NT2/D1 (cell line): ENCODE data around the gene BBX.

ENCODE experiments used
- DNase-seq: peaks from one replicate; pipeline ENCODE4 v3.0.0-alpha.2; 2011; ENCODE audit warnings: low read depth, low spot score
- H3K27me3 ChIP-seq: 2 replicates; pipeline ENCODE4 v1.6.0; 2011; ENCODE audit warnings: mild to moderate bottlenecking; ENCODE audit not compliant: insufficient read length, insufficient read depth
- H3K36me3 ChIP-seq: 2 replicates; pipeline ENCODE4 v1.6.1; 2011; ENCODE audit warnings: mild to moderate bottlenecking, low read length, mixed read lengths; ENCODE audit not compliant: insufficient read depth, insufficient read length
- H3K4me1 ChIP-seq: 2 replicates; pipeline ENCODE4 v1.5.1; 2011; ENCODE audit not compliant: insufficient read depth, insufficient read length
- H3K4me3 ChIP-seq: 2 replicates; pipeline ENCODE4 v1.5.1; 2011; ENCODE audit warnings: low read depth; ENCODE audit not compliant: insufficient read length
- H3K9ac ChIP-seq: 2 replicates; pipeline ENCODE4 v1.6.0; 2011; ENCODE audit warnings: low read depth; ENCODE audit not compliant: insufficient read length
- H3K9me3 ChIP-seq: 2 replicates; pipeline ENCODE4 v1.5.1; 2011; ENCODE audit warnings: mild to moderate bottlenecking, low read length; ENCODE audit not compliant: insufficient read depth
- SUZ12 ChIP-seq: IDR thresholded peaks from 2 replicates; pipeline ENCODE4 v1.6.1; 2011; ENCODE audit not compliant: insufficient read length, insufficient read depth; ENCODE audit errors: extremely low read depth
- YY1 ChIP-seq: IDR thresholded peaks from 2 replicates; pipeline ENCODE4 v1.6.1; 2011; ENCODE audit not compliant: insufficient read length, insufficient read depth
- ZNF274 ChIP-seq: IDR thresholded peaks from 2 replicates; pipeline ENCODE4 v1.6.1; 2011; ENCODE audit warnings: mild to moderate bottlenecking, low read depth, low read length

Gene BBX

GRCh38 chr3:107599772-107600145 is 77.0 kb downstream of the BBX start:
- Histone ChIP-seq H3K9me3 (peaks cover 4% of the 10 kb centered on the region; the same call in 1 of the 2 replicates), H3K27me3 (no peaks in the 10 kb centered on the region), H3K9ac (no peak overlapping the region), H3K36me3 (no peaks in the 10 kb centered on the region), H3K4me3 (no peak overlapping the region), H3K4me1 (no peaks in the 10 kb centered on the region)
- DNase-seq, result no peak
- no peak for TF ChIP-seq YY1
- no peak for TF ChIP-seq ZNF274
- no peak for TF ChIP-seq SUZ12

GRCh38 chr3:107600780-107601179 is 78.0 kb downstream of the BBX start:
- TF ChIP-seq ZNF274, result no peak
- TF ChIP-seq SUZ12, result no peak
- no peak for TF ChIP-seq YY1
- Histone ChIP-seq H3K27me3 (no peaks in the 10 kb centered on the region), H3K4me1 (no peaks in the 10 kb centered on the region), H3K9ac (no peak overlapping the region), H3K9me3 (peaks cover 4% of the 10 kb centered on the region; the same call in 1 of the 2 replicates), H3K4me3 (no peak overlapping the region), H3K36me3 (no peaks in the 10 kb centered on the region)
- no peak for DNase-seq

GRCh38 chr3:107604057-107604822 is 81.5 kb downstream of the BBX start:
- Histone ChIP-seq H3K9ac (no peak overlapping the region), H3K4me3 (no peak overlapping the region), H3K27me3 (no peaks in the 10 kb centered on the region), H3K4me1 (no peaks in the 10 kb centered on the region), H3K9me3 (peaks cover 4% of the 10 kb centered on the region; the same call in 1 of the 2 replicates), H3K36me3 (no peaks in the 10 kb centered on the region)
- no peak for DNase-seq
- no peak for TF ChIP-seq YY1
- no peak for TF ChIP-seq ZNF274
- no peak for TF ChIP-seq SUZ12

GRCh38 chr3:107611775-107612469 is 89.2 kb downstream of the BBX start:
- no peaks in the 10 kb centered on the region for H3K4me1 ChIP-seq
- DNase-seq, result no peak
- H3K36me3 ChIP-seq, result no peaks in the 10 kb centered on the region
- TF ChIP-seq ZNF274, result no peak
- no peak for TF ChIP-seq YY1
- no peak for TF ChIP-seq SUZ12
- H3K27me3 ChIP-seq, result no peaks in the 10 kb centered on the region
- H3K4me3 ChIP-seq, result no peak overlapping the region
- H3K9ac ChIP-seq, result no peak overlapping the region
- no peaks in the 10 kb centered on the region; the same call in 1 of the 2 replicates for H3K9me3 ChIP-seq

- no peaks in the 10 kb centered on the region for H3K4me1 ChIP-seq
- H3K36me3 ChIP-seq, result no peaks in the 10 kb centered on the region
- TF ChIP-seq ZNF274 (no peak), SUZ12 (no peak), YY1 (no peak)
- no peak overlapping the region for H3K4me3 ChIP-seq
- H3K9ac ChIP-seq, result no peak overlapping the region
- no peaks in the 10 kb centered on the region; the same call in 1 of the 2 replicates for H3K9me3 ChIP-seq
- H3K27me3 ChIP-seq, result no peaks in the 10 kb centered on the region
- DNase-seq, result no peak
Observed at GRCh38 chr3:107612664-107613084, 89.9 kb downstream of the BBX start.

GRCh38 chr3:107619549-107619948 is 96.8 kb downstream of the BBX start:
- no peak for TF ChIP-seq YY1
- no peak for TF ChIP-seq ZNF274
- no peak for TF ChIP-seq SUZ12
- no peak overlapping the region for H3K4me3 ChIP-seq
- no peaks in the 10 kb centered on the region for H3K4me1 ChIP-seq
- no peak for DNase-seq
- no peaks in the 10 kb centered on the region for H3K9me3 ChIP-seq
- no peaks in the 10 kb centered on the region for H3K27me3 ChIP-seq
- H3K36me3 ChIP-seq, result no peaks in the 10 kb centered on the region
- H3K9ac ChIP-seq, result no peak overlapping the region

- Histone ChIP-seq H3K36me3 (no peaks in the 10 kb centered on the region), H3K4me1 (no peaks in the 10 kb centered on the region), H3K9me3 (no peaks in the 10 kb centered on the region), H3K4me3 (no peak overlapping the region), H3K27me3 (no peaks in the 10 kb centered on the region), H3K9ac (no peak overlapping the region)
- no peak for DNase-seq
- no peak for TF ChIP-seq YY1
- TF ChIP-seq SUZ12, result no peak
- no peak for TF ChIP-seq ZNF274
Observed at GRCh38 chr3:107620534-107620933, 97.8 kb downstream of the BBX start.
